ELR (cell line): ENCODE measurements around the gene POLR2E.
"Not testable (repeated sequence)": the region's sequence is repeated elsewhere in the genome, so short reads cannot be mapped to it uniquely, and the experiment has no call there.

Experiments
- DNase-seq: peaks from one replicate; pipeline ENCODE4 v3.0.0-alpha.2; 2015; ENCODE audit warnings: low read depth

The POLR2E gene

GRCh38 chr19:1125601-1126467 lies 30.7 kb upstream of the POLR2E start:
- DNase-seq = peak; percentile 43

- DNase-seq = no peak
These were observed 28.9 kb upstream of the POLR2E start for GRCh38 chr19:1123885-1124677.

- DNase-seq = no peak
These were observed 28.2 kb upstream of the POLR2E start for GRCh38 chr19:1123381-1123780.

GRCh38 chr19:1122972-1123363 lies 27.8 kb upstream of the POLR2E start:
- peak; percentile 91 for DNase-seq

GRCh38 chr19:1122021-1122971 lies 27.1 kb upstream of the POLR2E start:
- no peak for DNase-seq

- DNase-seq = no peak
These were observed 26.2 kb upstream of the POLR2E start for GRCh38 chr19:1121395-1121794.

- no peak for DNase-seq
These were observed 24.5 kb upstream of the POLR2E start for GRCh38 chr19:1119475-1120217.

GRCh38 chr19:1118999-1119398 lies 23.8 kb upstream of the POLR2E start:
- no peak for DNase-seq

GRCh38 chr19:1117654-1118053 lies 22.5 kb upstream of the POLR2E start:
- DNase-seq = no peak

GRCh38 chr19:1116726-1117581 lies 21.8 kb upstream of the POLR2E start:
- no peak for DNase-seq

- DNase-seq = no peak
These were observed 20.7 kb upstream of the POLR2E start for GRCh38 chr19:1115646-1116420.

- not testable (repeated sequence) for DNase-seq
These were observed 19.6 kb upstream of the POLR2E start for GRCh38 chr19:1114728-1115127.

- no peak for DNase-seq
These were observed 18.9 kb upstream of the POLR2E start for GRCh38 chr19:1113986-1114483.

GRCh38 chr19:1113030-1113985 lies 18.1 kb upstream of the POLR2E start:
- DNase-seq = peak; percentile 91

GRCh38 chr19:1112268-1113029 lies 17.3 kb upstream of the POLR2E start:
- DNase-seq = no peak

GRCh38 chr19:1111641-1112267 lies 16.6 kb upstream of the POLR2E start:
- DNase-seq = no peak
